Esophagus muscularis mucosa (tissue), 4 donors: ENCODE data around the gene KRT80. TPM values are rescaled to one million over a fixed set of nuclear protein-coding genes. Genes with fewer than 3 reads are reported as not detected.

Experiments used
- DNase-seq: peaks from one replicate; pipeline ENCODE4 v3.0.0-alpha.2; 2017; ENCODE audit errors: extremely low spot score
- H3K27ac ChIP-seq, 4 donors: fragments of 200-600 bp; sonication (generic); replicated peaks in 1 of 4; 1 replicate in 3 of 4; 2 replicates in 1 of 4; pipeline ENCODE4 v1.5.1; 2016 to 2019; ENCODE audit warnings: mild to moderate bottlenecking in 1 of 4
- H3K27me3 ChIP-seq, 4 donors: fragments of 200-600 bp; sonication (generic); one replicate each; pipeline versions ENCODE4 v1.5.1 to v1.6.0; 2016 to 2019
- H3K36me3 ChIP-seq, 4 donors: fragments of 200-600 bp; sonication (generic); one replicate each; pipeline ENCODE4 v1.5.1; 2016 to 2019
- H3K4me1 ChIP-seq, 4 donors: fragments of 200-600 bp; sonication (generic); one replicate each; pipeline ENCODE4 v1.5.1; 2016 to 2019
- H3K4me3 ChIP-seq, 4 donors: fragments of 200-600 bp; sonication (generic); 1 replicate in 2 of 4; 2 replicates in 2 of 4; pipeline ENCODE4 v1.5.1; 2016 to 2019; ENCODE audit warnings: mild to moderate bottlenecking in 4 of 4, moderate library complexity in 1 of 4
- H3K9me3 ChIP-seq, 4 donors: fragments of 200-600 bp; sonication (generic); 1 replicate in 3 of 4; 2 replicates in 1 of 4; pipeline ENCODE4 v1.5.1; 2016 to 2019
- EP300 ChIP-seq: sonication (generic); formaldehyde crosslinking; IDR thresholded peaks from one replicate; pipeline ENCODE4 v1.6.1; 2017; ENCODE audit warnings: antibody characterized with exemption
- POLR2A ChIP-seq: fragments of 450-650 bp; IDR thresholded peaks from one replicate; pipeline ENCODE4 v1.6.1; 2017; ENCODE audit warnings: antibody characterized with exemption, moderate library complexity, mild to moderate bottlenecking, low read depth
- POLR2AphosphoS5 ChIP-seq, 2 donors: sonication (generic); formaldehyde crosslinking; IDR thresholded peaks; one replicate each; pipeline ENCODE4 v1.6.1; 2017; ENCODE audit warnings: antibody characterized with exemption in 2 of 2
- WGBS: methylation state at CpG from one replicate; pipeline ENCODE4 v1.1.5; 2018; 5-methylcytosine and 5-hydroxymethylcytosine counted together
- intact Hi-C: fragments of 100-400 bp; cut with DNase I; formaldehyde crosslinking; loops from one replicate; pipeline ENCODE4 v1.15.1; 2023
- total RNA-seq, 4 donors: library from RNA; depleted of rRNA; stranded (reverse); fragments of >200 nt; gene quantifications; one replicate each; pipeline versions ENCODE4 v1.1.0 to v1.2.1, GENCODE V29; 2016
- TF ChIP-seq, protein P1 (sequence below), 3 experiments: fragments of 200-600 bp in 2 of 3; fragments of 450-650 bp in 1 of 3; sonication (generic) in 2 of 3; IDR thresholded peaks; one replicate each; pipeline ENCODE4 v1.5.1; 2017 to 2019; ENCODE audit warnings: antibody characterized with exemption in 3 of 3, mild to moderate bottlenecking in 2 of 3, moderate library complexity in 1 of 3

Gene KRT80
- total RNA-seq, 4 donors from 2014 or later: 0.11 TPM; not detected in 3

DNA sequence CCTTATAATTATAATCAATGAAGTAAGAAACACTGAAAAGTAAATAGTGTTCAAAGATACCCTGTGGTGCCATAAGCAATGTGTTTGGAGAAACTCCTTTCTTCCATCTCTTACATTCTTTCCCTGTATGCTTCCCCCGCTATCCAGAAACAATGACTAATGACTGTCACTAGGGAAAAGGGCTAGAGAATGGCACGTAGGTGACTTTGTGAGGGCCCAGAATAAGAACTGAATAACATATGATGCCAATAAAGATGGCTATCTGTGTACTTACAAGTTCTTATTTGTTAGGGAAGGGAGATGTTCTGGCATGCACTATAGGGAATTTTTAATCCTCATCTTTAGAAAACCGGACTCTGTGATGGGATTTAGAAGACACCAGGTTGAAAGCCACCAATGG is 36.6 kb upstream of the KRT80 start:
- 69% methylated on average over 3 of the region's 3 CpGs for WGBS
- no peak for DNase-seq
- H3K4me1 ChIP-seq: peaks cover 17 to 29% (median 22%) of the 10 kb centered on the region in 4 donors
- H3K27ac ChIP-seq: no peak overlapping the region
- intact Hi-C loops: no loop called here
- H3K27me3 ChIP-seq: peaks cover 0 to 49% (median 16%) of the 10 kb centered on the region in 4 donors
- TF ChIP-seq, protein P1, sequence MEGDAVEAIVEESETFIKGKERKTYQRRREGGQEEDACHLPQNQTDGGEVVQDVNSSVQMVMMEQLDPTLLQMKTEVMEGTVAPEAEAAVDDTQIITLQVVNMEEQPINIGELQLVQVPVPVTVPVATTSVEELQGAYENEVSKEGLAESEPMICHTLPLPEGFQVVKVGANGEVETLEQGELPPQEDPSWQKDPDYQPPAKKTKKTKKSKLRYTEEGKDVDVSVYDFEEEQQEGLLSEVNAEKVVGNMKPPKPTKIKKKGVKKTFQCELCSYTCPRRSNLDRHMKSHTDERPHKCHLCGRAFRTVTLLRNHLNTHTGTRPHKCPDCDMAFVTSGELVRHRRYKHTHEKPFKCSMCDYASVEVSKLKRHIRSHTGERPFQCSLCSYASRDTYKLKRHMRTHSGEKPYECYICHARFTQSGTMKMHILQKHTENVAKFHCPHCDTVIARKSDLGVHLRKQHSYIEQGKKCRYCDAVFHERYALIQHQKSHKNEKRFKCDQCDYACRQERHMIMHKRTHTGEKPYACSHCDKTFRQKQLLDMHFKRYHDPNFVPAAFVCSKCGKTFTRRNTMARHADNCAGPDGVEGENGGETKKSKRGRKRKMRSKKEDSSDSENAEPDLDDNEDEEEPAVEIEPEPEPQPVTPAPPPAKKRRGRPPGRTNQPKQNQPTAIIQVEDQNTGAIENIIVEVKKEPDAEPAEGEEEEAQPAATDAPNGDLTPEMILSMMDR (IDR thresholded peaks at IDR 0.05): no peak
- no peak for TF ChIP-seq POLR2A
- TF ChIP-seq POLR2AphosphoS5 (IDR thresholded peaks at IDR 0.05): no peak
- TF ChIP-seq EP300: no peak
- H3K9me3 ChIP-seq: no peaks in the 10 kb centered on the region
- no peaks in the 10 kb centered on the region for H3K36me3 ChIP-seq
- no peak overlapping the region for H3K4me3 ChIP-seq

DNA sequence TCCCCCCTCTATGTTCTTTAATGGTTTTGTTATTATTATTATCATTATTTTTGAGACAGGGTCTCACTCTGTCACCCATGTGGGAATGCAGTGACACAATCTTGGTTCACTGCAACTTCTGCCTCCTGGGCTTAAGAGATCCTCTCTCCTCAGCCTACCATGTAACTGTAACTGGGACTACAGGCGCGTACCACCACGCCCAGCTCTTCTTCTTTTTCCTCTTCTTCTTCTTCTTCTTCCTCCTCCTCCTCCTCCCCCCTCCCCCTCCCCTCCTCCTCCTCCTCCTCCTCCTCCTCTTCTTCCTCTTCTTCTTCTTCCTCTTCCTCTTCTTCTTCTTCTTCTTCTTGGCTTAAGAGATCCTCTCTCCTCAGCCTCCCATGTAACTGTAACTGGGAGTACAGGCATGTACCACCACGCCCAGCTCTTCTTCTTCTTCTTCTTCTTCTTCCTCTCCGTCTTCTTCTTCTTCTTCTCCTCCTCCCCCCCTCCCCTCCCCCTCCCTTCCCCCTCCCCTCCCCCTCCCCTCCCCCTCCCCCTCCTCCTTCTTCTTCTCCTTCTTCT is 35.9 kb upstream of the KRT80 start:
- Histone ChIP-seq H3K27ac (no peak overlapping the region), H3K4me1 (peaks cover 11 to 22% (median 15%) of the 10 kb centered on the region in 4 donors), H3K36me3 (no peaks in the 10 kb centered on the region), H3K4me3 (no peak overlapping the region), H3K27me3 (peaks cover 0 to 49% (median 9%) of the 10 kb centered on the region in 4 donors), H3K9me3 (no peaks in the 10 kb centered on the region)
- WGBS: 60% methylated on average over 5 of the region's 5 CpGs
- TF ChIP-seq, protein P1 (IDR thresholded peaks at IDR 0.05): no peak
- no peak for TF ChIP-seq POLR2AphosphoS5 (IDR thresholded peaks at IDR 0.05)
- no peak for TF ChIP-seq EP300
- TF ChIP-seq POLR2A: no peak
- no peak for DNase-seq
- intact Hi-C loops: no loop called here

DNA sequence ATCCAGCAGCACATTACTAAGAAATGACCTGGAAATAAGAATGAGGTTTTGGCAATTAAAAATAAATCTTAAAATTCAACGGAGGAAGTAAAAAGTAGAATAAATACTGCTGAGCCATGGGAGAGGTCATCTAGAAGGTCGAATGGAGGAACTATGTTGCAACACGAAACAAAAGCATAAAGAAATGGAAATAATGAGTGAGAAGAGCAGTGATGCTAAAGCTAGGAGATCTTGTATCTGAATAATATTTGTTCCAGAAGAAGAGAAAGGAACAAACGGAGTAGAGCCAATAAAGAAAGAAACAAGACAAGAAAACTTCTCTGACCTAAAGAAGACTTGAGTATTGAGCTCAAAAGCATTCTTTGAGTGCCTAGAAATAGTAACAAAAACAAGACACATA is 34.6 kb upstream of the KRT80 start:
- TF ChIP-seq POLR2AphosphoS5 (IDR thresholded peaks at IDR 0.05) (no peak), POLR2A (no peak), EP300 (no peak)
- TF ChIP-seq, protein P1 (IDR thresholded peaks at IDR 0.05): no peak
- no peaks in the 10 kb centered on the region for H3K36me3 ChIP-seq
- WGBS: 69% methylated on average over 4 of the region's 4 CpGs
- H3K27me3 ChIP-seq: peaks cover 0 to 49% (median 0%) of the 10 kb centered on the region in 4 donors
- peaks cover 7 to 11% (median 9%) of the 10 kb centered on the region in 4 donors for H3K4me1 ChIP-seq
- H3K27ac ChIP-seq: no peak overlapping the region
- H3K9me3 ChIP-seq: no peaks in the 10 kb centered on the region
- intact Hi-C loops: no loop called here
- no peak overlapping the region for H3K4me3 ChIP-seq
- no peak for DNase-seq

DNA sequence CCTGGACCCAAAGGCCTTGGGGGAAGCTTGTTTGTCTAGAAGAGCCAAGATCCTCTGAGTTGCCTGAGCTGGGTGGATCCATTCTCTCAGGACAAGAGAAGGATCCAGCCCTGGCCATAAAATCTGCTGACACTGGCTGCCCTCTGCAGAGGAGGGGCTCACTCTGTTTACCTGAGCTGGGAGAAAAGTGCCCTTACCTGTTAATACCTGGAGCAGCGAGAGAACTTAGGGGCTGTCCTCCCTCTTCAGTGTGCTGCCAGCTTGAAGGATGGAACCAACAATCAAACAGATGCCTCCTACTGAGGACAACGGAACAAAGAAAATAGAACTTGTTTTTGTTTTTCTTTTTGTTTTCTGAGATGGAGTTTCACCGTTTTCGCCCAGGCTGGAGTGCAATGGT is 33.9 kb upstream of the KRT80 start:
- Histone ChIP-seq H3K4me3 (no peak overlapping the region), H3K9me3 (no peaks in the 10 kb centered on the region), H3K27ac (no peak overlapping the region), H3K27me3 (peaks cover 0 to 49% (median 2%) of the 10 kb centered on the region in 4 donors), H3K4me1 (peaks cover 3 to 6% (median 5%) of the 10 kb centered on the region in 4 donors), H3K36me3 (no peaks in the 10 kb centered on the region)
- intact Hi-C loops: no loop called here
- TF ChIP-seq, protein P1 (IDR thresholded peaks at IDR 0.05): no peak
- WGBS: 88% methylated on average over 4 of the region's 4 CpGs
- DNase-seq: no peak

DNA sequence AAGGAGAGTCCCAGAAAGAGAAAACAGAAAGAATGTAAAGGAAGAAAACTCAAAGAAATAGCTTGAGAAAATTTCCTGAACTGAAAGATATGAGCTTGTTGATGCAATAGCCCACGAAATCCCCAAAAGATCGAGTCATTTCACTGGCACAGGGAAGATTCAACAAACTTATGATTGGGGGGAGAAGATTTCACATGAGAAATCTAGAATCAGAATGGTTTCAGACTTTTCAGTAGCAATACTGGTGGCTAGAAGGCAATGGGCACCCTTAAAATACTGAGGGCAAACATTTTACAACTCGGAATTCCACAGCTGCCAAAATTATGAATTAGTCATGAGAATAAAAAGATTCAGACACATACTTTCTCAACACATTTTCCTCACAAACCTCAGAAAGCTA is 32.3 kb upstream of the KRT80 start:
- H3K9me3 ChIP-seq: no peaks in the 10 kb centered on the region
- intact Hi-C loops: loop anchor here (5.0 kb wide), 1 partner anchor 53 kb away; no protein-coding TSS in a partner anchor
- no peaks in the 10 kb centered on the region for H3K4me1 ChIP-seq
- H3K27ac ChIP-seq: no peak overlapping the region
- DNase-seq: no peak
- H3K36me3 ChIP-seq: no peaks in the 10 kb centered on the region
- TF ChIP-seq POLR2AphosphoS5 (IDR thresholded peaks at IDR 0.05) (no peak), POLR2A (no peak), EP300 (no peak)
- TF ChIP-seq, protein P1 (IDR thresholded peaks at IDR 0.05): no peak
- peaks cover 0 to 42% (median 2%) of the 10 kb centered on the region in 4 donors for H3K27me3 ChIP-seq
- 83% methylated on average over 3 of the region's 3 CpGs for WGBS
- H3K4me3 ChIP-seq: no peak overlapping the region
